Heart left ventricle (tissue), 13 donors: ENCODE measurements around the gene KIDINS220.

Experiments used
- CTCF ChIP-seq, 12 donors: fragments of 200-600 bp; sonication (generic) in 4 of 12; IDR thresholded peaks; one replicate each; pipeline versions ENCODE4 v1.5.0 to v1.8.0; 2018 to 2022; ENCODE audit warnings: antibody characterized with exemption in 12 of 12, mild to moderate bottlenecking in 5 of 12
- POLR2A ChIP-seq, 2 donors: fragments of 450-650 bp; IDR thresholded peaks; one replicate each; pipeline ENCODE4 v1.6.1; 2017; ENCODE audit warnings: antibody characterized with exemption in 2 of 2, mild to moderate bottlenecking in 2 of 2, moderate library complexity in 2 of 2
- donor health status: ischemic (EF 13 %, LVEDD 7.1; RV severe dilation, severe dysfunction).
- donor health status: DM: no; HTN: yes; CAD: no.
- donor health status: DM: no; HTN: no; CAD: no.
- donor health status: ischemic (EF 25% LVEDD 6.9; RV normal size, moderate dysfunction).
- donor health status: ischemic (EF 25% LVEDD 5.7; RV mildly dilated, moderate dysfunction).
- donor health status: ischemic (EF 35%, LVEDD 5.7; RV mildly dilated, moderate dysfunction).
- donor health status: nonischemic (EF 11% LVEDD 7.7; RV severe dilation, severe dysfunction).
- donor health status: DM: yes; HTN: yes; CAD: no.
- donor health status: PGD.
- donor health status: ischemic (EF 29% LVEDD 5.4; RV normal size, mild dysfunction).
- donor health status: nonischemic (EF 23%, LVEDD 6.1; RV moderate dilation, normal function).

DNA sequence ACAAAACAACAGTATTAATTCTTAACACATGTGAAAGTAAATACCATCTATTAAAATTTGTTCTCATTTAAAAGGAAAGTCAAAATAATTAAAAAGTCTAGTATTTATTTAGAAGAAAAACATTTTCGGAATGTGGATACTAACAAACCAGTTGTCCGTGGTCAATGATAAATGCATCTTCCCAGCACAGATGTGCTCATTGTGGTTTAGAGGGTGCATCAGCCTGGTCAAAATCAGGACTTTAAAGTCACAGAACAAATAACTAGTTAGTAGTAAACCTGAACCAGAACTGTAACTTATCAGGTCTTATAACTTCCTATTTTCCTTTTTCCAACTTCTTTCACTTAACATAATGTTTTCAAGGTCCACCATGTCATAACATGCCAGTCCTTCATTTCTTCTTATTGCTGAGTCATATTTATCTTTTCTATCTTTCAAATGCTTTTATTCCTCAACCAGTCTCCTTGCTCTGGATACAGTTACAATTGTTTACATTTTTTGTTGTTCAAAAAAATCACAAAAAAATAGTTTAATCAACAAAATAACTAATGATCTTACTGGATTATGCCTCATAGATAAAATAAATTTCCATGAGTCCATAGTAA, 99.7 kb downstream of the KIDINS220 start:
- TF ChIP-seq CTCF (IDR thresholded peaks at IDR 0.05) (no peak), POLR2A (IDR thresholded peaks at IDR 0.05) (no peak)
